SW480 (cell line): ENCODE results near the gene BMF.

Experiments used
- DNase-seq: peaks from one replicate; pipeline ENCODE4 v3.0.0-alpha.2; 2016; ENCODE audit warnings: low spot score

Gene BMF

DNA sequence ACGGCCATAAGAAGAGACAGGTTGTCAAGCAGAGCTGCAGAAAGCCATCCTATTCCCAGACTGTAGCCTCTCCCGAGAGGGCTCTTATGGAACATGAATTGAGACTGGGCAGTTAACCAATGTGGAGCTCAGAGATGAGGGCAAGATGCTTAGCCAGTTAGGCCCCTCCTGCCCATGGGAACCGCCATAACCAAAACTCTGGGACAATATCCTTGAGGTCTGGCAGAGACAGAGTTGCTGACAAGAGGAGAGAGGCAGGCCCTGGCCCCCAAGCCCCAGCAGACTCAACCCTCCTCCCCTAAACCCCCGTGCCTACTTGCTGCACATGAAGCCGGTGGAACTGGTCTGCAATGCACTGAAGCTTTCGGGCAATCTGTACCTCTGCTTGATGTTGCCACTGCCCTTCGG, 4.8 kb downstream of the BMF start:
- DNase-seq, result peak; percentile 9

DNA sequence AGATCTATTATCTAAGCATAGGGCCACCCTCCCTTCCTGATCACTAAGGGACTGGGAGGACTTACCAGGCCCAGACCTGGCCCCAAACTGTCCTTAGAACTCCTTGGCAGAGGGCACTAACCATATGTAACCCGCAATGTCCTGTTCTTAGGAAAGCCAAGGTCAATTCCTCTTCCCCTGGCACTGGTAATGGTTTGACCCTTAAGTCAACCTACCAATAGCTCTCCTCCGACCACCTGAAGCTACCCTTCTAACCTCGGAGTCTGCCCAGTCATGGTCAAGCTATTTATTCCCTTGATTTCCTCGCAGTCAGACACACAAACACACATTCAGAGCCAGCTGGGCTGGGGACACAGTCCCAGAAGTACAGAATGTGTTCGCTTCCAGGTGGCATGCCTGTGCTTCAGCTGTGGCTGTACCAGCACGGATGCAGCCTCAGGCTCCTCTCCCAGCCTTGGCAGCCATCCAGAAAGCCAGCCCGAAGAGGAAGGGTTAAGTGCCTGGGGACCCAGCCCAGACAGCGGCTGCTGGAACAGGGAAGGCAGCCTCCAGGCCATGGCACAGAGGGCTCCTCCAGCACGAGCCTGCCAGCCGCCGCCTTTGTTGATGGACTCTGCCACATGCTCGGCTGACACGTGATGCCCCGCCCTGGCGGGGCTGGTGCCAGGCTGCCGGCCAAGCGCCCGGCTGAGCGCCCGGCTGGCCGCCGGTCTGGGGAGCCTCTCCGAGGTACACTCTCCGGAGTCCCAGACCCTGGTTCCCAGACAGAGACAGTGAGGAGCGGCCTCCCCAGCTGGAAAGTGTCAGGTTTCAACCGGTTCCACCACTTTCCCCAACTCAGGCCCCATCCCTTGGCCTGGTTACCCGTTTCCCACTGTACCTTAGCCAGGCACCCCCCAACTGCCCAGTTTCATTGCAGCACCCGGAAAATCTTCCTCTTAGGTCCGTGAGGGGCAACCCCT, 5.5 kb downstream of the BMF start:
- DNase-seq, result peak; percentile 59

DNA sequence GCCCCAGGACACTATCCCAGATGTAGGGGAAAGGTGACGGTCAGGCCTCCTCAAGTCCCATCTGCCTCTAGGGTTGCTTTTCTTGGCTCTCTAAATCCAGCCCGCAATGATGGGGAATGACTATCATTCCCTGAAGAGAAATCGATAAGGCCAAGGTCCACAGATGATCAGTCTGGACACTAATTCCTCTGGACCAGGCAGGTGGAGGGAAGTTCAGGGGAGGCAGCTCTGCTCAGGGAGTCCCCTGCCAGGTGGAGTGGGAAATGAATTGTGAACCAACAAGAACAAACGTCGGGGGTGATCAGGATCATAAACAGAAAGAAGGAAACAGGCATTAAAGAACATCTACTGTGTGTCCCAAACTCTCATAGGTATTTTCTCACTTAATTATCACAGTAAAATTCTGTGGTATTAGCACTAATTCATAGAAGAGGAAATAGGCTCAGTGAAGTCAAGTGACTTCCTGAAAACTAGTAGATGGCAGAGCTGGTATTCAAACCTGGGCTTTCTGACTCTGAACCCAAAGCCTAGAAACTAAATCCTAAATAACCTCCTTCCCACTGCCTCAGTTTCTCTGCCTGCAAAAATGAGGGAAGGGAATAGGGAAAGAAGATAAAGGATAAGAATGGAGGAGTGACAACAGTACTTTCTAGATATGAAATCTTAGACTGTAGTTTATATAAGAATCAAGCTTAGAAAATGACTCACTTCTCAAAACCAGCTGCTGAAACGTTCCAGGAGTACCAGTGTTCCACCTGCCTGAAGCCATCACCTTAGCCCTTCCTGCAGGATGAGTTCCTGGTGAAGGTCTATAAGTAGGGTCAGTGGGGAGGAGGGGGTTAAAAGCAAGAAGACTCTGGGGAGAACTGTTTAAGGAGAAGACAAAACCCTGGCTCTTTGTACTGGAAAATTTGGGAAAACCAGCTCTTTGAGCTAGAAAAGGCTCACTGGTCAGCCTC, 7.5 kb downstream of the BMF start:
- no peak for DNase-seq

DNA sequence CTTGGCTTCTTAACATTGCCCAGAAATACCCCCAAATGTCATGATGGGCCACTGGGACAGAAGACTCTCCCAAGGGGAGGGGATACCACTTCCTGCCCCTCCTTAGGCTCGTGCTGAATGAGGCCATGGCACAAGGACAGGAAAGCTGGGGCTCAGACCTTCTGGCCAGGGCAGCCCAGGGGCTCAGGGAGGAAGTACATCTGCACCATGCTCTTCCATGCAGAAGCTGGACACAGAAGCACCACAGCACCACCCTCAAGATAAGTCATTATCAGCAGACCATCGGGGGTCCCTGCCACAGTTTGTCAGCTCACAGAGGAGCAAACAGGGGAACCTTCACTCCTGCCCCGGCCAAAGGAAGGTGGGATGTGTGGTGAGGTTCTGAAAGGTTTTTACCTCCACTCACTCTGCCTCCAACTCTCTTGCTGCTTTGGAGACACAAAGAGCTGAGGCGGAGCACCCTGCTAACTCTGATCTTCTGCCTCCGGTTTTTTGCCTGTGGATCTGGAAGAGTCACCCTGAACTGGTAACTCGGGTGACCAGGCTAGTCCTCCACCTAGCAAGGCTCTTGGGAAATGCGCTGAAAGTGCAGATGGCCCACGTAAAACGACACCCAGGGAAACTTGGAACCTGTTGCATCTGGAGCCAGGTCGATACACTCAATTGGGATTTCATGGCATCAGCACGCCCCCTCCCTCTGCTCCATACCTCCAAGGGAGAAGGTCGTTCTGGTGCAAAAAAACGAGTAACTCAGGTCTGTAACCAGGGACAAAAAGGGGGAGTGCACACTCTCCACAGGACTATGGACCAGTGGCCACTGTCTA, 8.3 kb downstream of the BMF start:
- DNase-seq, result no peak

DNA sequence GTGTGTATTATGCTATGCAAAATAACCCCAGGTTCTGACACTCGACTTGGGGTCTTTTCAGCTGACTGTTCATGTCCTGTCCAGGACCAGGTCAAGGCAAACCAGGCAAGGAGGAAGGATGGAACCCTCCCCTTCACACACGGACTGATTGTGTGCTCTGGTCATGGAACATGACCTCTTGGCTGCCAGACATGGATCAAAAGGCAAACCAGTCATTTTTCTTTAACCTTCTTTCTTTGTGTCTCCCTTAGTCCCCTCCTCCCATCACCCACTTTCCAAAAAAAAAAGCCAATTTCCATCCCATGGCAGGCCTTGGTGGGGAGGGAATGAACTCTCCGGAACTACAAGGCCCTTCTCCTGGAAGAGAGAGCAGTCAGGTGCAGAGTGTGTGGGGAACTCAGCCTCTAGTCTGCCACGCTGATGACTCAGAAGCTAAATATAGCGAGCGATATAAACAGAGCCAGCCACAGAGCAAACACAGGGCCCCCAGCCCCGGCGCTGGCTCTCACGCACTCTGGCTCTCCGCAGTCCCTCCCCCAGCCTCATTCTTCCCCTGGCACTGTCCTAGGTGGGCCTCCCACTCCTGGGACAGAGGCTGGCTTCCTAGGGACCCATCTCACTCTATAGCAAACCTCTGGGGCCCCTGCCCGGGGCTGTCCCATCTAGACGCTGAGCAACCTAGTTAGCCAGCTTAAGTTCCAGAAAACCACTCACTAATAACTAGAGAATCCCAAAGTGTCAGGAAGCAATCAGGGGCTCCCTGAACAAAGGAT, 10.0 kb downstream of the BMF start:
- DNase-seq, result peak; percentile 88

DNA sequence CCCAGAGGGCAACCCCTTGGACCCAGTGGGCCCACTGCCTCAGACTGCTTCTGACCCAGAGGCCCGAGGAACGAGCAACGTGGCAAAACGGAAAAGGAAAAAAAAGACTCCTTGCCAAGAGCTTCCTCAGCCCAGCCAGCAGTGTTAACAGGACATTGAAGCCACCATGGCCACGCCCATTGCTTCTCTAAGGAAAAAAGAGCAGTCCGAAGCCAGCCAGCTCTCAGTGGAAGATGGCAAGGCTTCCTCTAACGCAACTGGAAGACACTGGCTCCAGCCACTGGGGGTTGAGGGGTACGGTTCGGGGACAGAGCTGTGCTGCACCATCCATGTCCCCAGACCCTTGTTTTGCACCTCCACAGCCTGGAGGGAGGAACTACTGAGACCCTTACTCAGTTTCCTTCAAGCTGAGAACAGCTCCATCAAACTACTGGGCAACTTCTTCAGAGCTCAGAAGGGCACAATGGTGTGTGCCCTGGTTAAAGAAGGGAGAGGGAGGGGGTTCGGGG, 10.7 kb downstream of the BMF start:
- peak; percentile 8 for DNase-seq

DNA sequence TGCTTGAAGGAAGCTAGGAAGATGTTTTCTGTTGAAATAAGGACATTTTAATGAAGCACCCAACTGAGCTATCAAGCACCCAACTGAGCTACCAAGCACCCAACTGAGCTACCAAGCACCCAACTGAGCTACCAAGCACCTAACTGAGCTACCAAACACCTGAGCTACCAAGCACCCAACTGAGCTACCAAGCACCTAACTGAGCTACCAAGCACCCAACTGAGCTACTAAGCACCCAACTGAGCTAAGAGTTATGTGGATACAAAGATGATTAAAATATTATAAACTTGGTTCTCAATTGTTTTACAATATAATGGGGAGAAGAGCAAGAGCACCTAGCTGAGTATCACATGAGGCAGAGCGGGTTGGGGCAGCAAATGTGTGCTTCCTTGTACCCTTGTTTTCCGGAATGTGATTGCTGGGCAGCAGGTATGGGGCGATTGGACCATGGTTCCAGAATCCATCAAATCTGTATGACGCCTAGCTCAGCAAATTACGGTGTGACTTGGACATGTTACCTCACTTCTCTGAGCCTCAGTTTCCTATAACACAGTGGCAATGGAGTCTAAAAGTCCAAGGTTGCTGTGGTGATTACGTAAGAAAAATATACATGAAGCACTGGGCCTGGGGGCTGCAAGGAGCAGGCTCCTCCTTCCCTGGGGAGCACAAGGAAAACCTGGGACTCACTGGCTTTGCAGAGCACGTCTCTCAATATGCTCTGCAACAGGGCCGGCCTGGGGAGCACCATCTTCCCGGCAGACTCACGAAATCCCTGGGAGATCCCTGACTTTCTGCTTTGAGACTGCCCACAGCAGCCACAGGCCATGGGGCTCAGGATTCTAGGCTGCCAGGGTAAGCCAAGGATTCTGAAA, 11.3 kb downstream of the BMF start:
- no peak for DNase-seq

DNA sequence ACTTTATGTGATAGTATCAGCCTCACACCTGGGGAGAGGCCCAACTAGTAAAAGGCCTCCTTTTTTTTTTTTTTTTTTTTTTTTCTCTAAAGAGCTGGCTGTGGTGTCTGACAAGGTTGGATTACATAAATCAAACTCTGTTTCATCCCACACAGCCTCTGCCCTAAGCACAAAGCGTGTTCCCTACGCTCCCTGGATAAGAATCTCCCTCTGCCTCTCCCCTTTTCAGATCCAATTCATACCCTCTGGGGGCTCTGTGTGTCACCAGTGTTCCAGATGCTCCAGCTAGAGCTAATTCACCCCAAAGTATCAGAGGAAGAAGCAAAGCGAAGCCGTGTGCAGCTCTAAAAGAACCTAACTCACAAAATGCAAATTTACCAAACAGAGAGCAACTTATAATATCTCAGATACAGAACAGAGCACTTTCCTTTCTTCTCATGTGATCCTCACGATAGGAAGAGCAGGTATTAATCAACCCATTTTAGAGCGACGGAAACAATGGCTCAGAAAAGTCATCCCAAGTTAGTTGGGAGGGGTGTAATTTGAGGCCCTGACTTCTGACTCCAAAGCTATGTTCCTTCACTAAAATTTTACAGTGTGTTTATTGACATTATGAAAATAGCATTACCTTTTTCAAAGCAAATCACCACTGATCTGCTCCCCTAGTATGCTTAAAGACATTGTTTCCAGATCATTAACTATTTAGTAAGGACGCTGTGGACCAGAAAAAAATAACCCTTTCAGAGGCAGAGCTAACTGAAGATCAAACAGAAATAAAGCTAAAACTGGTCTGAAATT, 12.4 kb downstream of the BMF start:
- DNase-seq, result peak; percentile 20

DNA sequence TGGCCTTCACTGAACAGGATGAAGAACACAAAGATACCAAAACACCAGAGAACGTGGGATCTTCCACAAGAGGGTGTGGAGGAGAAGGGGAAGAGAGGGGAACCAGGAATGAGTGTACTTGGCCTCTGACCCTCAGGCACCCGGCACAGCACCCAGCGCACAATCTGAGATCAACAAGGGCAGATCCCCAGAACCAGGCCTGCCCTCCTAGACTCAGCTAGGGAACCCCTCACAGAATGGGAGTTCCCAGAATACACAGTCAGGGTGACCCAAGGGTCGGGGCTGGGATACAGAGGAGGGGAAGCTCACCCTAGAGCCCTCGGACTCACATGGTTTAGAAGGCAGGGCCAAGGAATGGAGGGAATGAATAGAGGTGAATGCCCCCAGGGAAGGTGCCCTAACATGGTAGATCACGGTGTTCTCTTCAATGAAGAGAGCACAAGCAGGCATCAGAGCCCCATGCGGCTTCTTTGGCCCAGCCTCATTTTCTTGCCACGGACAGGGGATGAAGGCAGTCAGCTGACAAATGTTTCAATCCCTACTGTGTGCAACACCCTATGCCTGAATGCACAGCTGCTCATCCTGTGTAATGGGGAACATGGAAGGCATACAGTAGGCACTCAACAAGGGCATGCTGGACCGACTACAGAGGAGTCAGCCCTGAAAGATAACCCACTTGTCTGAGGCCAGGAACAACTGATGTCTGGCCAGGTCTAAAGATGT, 13.1 kb downstream of the BMF start:
- no peak for DNase-seq

DNA sequence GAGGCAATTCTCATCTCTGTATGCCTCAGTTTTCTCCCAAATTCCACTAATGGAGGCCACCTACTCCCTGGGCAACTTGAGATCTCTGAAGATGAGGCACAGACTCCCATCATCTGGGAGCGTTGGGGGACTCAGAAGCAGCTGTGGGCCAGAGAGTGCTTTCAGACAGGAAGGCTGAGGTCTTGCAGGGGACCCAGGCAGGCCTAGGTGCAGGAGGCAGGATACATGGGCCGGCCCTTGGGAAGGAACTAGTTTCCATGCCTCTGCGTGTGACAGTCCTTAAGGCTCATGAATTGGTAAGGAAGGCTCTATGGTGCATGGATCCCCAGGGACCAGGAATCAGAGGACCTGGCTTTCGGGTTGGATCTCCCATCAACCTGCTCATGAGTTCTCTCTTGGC, 14.5 kb downstream of the BMF start:
- DNase-seq, result no peak

DNA sequence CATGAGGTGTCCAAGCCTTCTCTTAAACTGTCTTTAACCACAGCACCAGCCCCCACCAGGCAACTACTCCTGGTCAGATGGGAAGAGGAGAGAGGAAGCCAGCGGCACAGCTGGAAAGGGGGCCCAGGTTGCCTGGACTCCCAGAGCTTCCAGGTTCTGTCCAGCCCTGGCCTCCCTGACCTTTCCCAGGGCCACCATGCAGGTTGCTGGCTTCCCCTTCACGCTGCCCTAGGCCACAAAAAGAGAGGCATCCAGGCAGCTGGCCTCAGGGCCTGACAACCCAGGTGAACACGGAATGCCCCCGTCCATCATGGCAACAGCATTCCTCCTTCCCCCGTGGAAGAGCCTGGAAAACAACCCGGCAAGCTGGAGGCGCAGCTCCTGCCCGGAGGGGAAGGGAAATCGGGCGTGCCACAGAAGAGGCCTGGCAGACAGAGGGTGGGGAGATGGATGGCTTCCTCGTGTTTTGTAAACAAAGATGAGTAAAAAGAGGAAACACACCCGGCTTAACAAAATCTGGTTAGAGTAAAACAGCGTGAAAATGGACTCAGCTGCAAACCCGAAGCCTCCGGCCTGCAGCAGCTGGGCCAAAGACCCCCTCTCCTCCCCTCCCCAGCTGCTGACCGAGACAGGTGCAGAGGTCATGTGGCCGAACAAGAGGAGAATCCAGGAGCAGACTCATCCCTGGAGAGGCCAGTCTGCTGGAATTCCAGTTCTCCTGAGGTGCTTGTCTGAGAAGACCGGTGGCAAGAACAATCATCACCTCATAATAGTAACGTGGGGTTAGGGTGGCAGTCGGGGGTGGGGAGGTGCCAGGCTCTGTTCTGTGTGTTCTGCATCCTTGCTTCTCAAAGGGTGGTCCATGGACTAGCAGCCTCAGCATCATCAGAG, 15.5 kb downstream of the BMF start:
- DNase-seq, result no peak

DNA sequence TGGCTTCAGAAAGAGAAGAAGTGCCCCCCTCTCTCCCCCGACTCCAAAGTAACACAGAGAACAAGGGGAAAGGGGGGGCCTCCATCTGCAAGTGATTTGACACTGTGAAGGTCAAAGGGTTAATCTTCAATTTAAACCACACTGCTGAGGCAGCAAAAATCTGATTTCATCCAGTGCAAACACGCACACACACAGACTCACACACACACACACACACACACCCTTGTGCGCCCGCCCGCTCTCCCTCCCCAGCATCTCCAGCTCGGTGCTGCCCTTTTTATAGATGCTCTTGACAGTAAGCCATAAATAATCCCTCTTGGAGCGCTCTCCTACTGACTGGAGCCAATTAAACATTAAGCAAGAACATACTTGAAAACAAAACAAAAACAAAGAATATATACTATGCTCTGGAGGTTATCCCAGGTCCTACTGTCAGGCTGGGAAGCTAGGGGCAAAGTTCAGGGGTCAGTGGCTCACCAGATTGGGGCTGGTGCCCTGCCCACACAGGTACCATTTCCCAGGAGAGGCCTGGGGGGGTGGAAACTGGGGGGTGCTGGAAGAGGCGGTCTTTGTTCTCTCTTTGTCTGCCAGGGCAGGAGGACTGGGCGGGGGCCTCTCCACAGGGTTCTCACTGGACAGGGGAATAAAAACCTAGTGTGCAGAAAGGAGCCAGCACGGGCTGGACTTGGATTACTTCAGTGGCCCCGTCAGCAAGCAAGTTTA, 16.3 kb downstream of the BMF start:
- DNase-seq, result no peak

DNA sequence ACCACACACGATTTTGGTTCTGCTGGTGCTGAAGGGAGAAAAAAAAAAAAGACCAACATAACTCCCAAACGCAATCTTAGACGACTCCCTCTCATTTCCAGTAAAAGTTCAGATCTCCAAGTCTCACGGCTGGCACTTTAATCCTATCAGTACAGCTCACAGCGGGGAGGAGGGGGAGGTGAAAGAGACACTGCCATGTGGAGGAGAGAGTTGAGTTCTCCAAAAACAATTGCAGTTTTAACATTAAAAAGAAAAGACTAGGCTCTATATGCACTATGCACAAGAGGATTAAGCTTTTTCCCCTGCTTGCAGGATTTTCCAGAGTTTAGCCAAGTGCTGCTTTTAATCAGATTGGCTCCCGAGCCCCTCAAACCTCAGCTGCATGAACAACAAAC, 16.8 kb downstream of the BMF start:
- no peak for DNase-seq

DNA sequence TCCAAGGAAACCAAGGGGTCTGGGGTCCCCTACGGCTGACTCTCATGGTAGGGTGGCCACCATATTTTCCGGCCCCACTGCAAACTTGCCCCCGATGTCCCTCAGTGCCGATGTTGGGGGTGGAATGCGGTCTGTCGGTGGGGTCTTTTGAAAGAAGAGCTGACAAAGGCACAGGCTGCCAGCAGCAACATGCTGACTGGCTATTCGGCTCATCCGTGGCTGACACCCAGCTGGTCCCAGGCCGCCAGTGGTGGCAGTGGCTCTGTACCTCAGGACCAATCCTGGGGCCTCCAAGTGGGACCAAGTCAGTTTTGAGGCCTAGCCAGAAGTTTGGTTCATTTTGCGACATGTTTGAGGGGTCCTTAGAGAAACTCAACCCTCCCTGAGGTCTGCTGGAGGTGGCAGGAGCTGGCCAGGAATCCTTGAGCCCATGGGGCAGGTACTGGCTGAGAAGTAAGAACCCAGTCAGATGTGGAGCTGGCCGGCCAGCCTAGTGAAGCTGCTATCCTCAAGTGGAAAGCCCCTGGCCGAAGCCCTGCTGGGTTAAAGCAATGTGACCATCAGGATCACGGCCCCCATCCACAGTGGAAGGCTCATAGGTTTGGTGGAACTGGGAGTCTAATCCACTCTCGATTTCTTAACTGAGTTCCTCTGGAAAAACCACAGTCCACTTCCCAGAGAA, 17.8 kb downstream of the BMF start:
- no peak for DNase-seq

DNA sequence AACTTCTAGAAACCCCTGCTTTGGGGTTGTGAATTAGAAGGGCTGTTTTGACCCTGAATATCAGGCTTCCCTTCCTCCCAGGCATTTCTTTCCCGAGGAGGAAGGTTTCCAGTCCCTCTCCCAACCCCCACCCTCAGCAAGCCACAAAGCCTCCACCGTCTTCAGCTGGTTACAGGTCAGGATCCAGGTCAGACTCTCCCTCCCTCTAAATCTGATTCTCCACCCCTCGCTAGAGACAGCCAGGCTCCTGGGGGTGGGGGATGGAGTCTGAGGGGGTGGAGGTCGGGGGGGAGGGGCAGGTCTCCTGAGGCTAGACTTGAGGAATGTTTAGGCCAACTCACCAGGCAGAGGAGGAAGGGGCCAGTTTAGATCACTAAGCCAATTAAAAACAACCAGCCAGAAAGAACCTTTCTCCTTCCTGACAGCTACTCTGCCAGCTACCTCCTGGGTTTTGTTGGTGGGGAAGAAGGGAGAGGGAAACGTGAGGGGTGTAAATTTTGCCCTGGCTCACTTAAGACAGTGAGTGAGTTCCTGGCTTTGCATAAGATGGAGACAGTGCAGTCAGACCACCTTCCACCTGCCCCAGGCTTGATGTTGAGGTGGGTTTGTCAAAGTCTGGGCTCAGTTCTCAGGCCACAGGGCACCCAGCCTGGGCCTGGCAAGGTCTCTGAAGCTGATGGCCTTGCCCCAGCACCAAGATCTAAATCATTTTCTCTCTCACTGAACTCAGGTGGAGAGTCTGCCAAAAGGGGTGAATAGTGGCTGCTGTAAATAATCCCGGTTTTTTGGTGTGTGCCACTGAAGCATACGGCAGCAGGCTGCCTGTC, 19.5 kb downstream of the BMF start:
- no peak for DNase-seq
